Stimulated activated CD8-positive, alpha-beta memory T cell treated with anti-CD3 and anti-CD28 coated beads, Interleukin-7, amount 100 ng/mL, for 4 hours (primary cell): Measurements from ENCODE around the gene CYBA.

Experiments used
- DNase-seq, 2 donors: peaks; one replicate each; pipeline ENCODE4 v3.0.0-alpha.2; 2020; ENCODE audit warnings: low read depth in 2 of 2

The CYBA gene

GRCh38 chr16:88593910-88594309 is 56.9 kb downstream of the CYBA start:
- no peak for DNase-seq

- DNase-seq = no peak
Measured at GRCh38 chr16:88593489-88593888, 57.4 kb downstream of the CYBA start.
